K562 (cell line): ENCODE results near the gene NECTIN3. TPM values are rescaled to one million over a fixed set of nuclear protein-coding genes. Genes with fewer than 3 reads are reported as not detected.

ENCODE experiments used
- ATAC-seq: fragments of 200-7000 bp; cut with Tn5 transposase; 3 replicates; pipeline ENCODE4 v1.9.1; 2020; ENCODE audit warnings: moderate library complexity
- BruUV-seq: library from RNA; stranded (reverse); fragments of 400-500 nt; replicated peaks from 2 replicates; lab custom pipeline; 2021; lab: Mats Ljungman, UMichigan
- CTCF ChIA-PET: fragments of 300-600 bp; formaldehyde crosslinking; extraction: SDS; loops from one replicate; lab custom pipeline; 2021; ENCODE audit warnings: low intra/inter-chr PET ratio; lab: Yijun Ruan, JAX
- POLR2A ChIA-PET: fragments of 300-600, 350-650 bp; sonication (Branson Sonifier 250); formaldehyde crosslinking; extraction: SDS; loops from one replicate; lab custom pipeline; 2021; ENCODE audit warnings: antibody characterized with exemption, inconsistent platforms; lab: Yijun Ruan, JAX
- DNase-seq, 4 experiments: peaks; one replicate each; pipeline versions ENCODE4 v3.0.0 to v3.0.0-alpha.2; 2011 to 2018; ENCODE audit warnings: low spot score in 3 of 4, mixed read lengths in 3 of 4; ENCODE audit errors: extremely low read depth in 1 of 4
- FAIRE-seq: peaks from 2 replicates; lab custom pipeline; 2011; peaks lifted over from hg19 to GRCh38; lab: Jason Lieb, UNC
- H2AFZ ChIP-seq: 2 replicates; pipeline ENCODE4 v1.6.0; 2011; ENCODE audit warnings: low read depth, low read length, control low read depth, inconsistent platforms
- H3K27ac ChIP-seq: fragments of 200-600 bp; 3 replicates; pipeline ENCODE4 v1.8.0; 2011; ENCODE audit warnings: low read depth, mild to moderate bottlenecking, control low read depth, inconsistent platforms, low read length, moderate library complexity, mixed read lengths; ENCODE audit errors: extremely low read depth
- H3K27me3 ChIP-seq, 2 experiments: fragments of 300-600 bp in 1 of 2; 2 replicates in 1 of 2; 3 replicates in 1 of 2; pipeline versions ENCODE4 v1.6.0 to v1.8.0; 2011; ENCODE audit warnings: inconsistent platforms in 2 of 2, low read length in 2 of 2, mild to moderate bottlenecking in 1 of 2, mixed read lengths in 1 of 2, moderate library complexity in 1 of 2; ENCODE audit not compliant: control insufficient read depth in 2 of 2, insufficient read depth in 2 of 2
- H3K36me3 ChIP-seq: fragments of 300-600 bp; 3 replicates; pipeline ENCODE4 v1.8.0; 2011; ENCODE audit warnings: mild to moderate bottlenecking, low read length, inconsistent platforms; ENCODE audit not compliant: control insufficient read depth, insufficient read depth
- H3K4me1 ChIP-seq, 2 experiments: fragments of 200-600 bp in 1 of 2; replicated peaks in 1 of 2; 2 replicates in 1 of 2; 3 replicates in 1 of 2; pipeline versions ENCODE4 v1.5.1 to v1.8.0; 2011; ENCODE audit warnings: inconsistent platforms in 2 of 2, low read length in 2 of 2, mild to moderate bottlenecking in 1 of 2, mixed read lengths in 1 of 2, moderate library complexity in 1 of 2; ENCODE audit not compliant: control insufficient read depth in 2 of 2, insufficient read depth in 2 of 2
- H3K4me2 ChIP-seq: 2 replicates; pipeline ENCODE4 v1.6.1; 2011; ENCODE audit warnings: low read length, control low read depth, inconsistent platforms, mixed read lengths; ENCODE audit not compliant: insufficient read depth
- H3K4me3 ChIP-seq: fragments of 200-600 bp; sonication (generic), shearing (Covaris generic); 2 replicates; pipeline ENCODE4 v1.5.1; 2016; ENCODE audit warnings: control low read depth, inconsistent platforms
- H3K79me2 ChIP-seq: fragments of 200-600 bp; 3 replicates; pipeline ENCODE4 v1.8.0; 2011; ENCODE audit warnings: low read length, inconsistent platforms; ENCODE audit not compliant: control insufficient read depth, insufficient read depth
- H3K9ac ChIP-seq, 2 experiments: 2 replicates each; pipeline versions ENCODE4 v1.6.0 to v1.6.1; 2011; ENCODE audit warnings: low read depth in 2 of 2, low read length in 2 of 2, control low read depth in 1 of 2, inconsistent platforms in 1 of 2, mild to moderate bottlenecking in 1 of 2, mixed read lengths in 1 of 2; ENCODE audit not compliant: insufficient read depth in 1 of 2
- H3K9me1 ChIP-seq: one replicate; pipeline ENCODE4 v1.6.0; 2011; ENCODE audit warnings: inconsistent platforms, mild to moderate bottlenecking, low read length, moderate library complexity; ENCODE audit not compliant: control insufficient read depth, insufficient read depth
- H3K9me3 ChIP-seq: replicated peaks from 2 replicates; pipeline ENCODE4 v1.5.1; 2011; ENCODE audit warnings: low read depth, low read length, inconsistent platforms; ENCODE audit not compliant: control insufficient read depth, insufficient read depth
- H4K20me1 ChIP-seq: replicated peaks from 2 replicates; pipeline ENCODE4 v1.6.1; 2011; ENCODE audit warnings: low read length, inconsistent platforms, mixed read lengths; ENCODE audit not compliant: control insufficient read depth, insufficient read depth
- BRCA1 ChIP-seq, 2 experiments: fragments of 450-650 bp in 1 of 2; sonication (generic) in 1 of 2; formaldehyde crosslinking in 1 of 2; IDR thresholded peaks; 2 replicates each; pipeline versions ENCODE4 v1.5.0 to v1.6.1; 2017 to 2020; ENCODE audit warnings: mild to moderate bottlenecking in 1 of 2, missing genetic modification reagents in 1 of 2
- EP300 ChIP-seq: IDR thresholded peaks from 2 replicates; pipeline ENCODE4 v1.6.1; 2012; ENCODE audit warnings: low read length, improper control_type of control experiment
- GATAD2B ChIP-seq: fragments of 450-650 bp; IDR thresholded peaks from 2 replicates; pipeline ENCODE4 v1.6.1; 2017; ENCODE audit warnings: mild to moderate bottlenecking, borderline replicate concordance
- NBN ChIP-seq: fragments of 450-650 bp; IDR thresholded peaks from 2 replicates; pipeline ENCODE4 v1.6.1; 2016; ENCODE audit warnings: low read depth, mild to moderate bottlenecking
- NELFE ChIP-seq: IDR thresholded peaks from 2 replicates; pipeline ENCODE4 v1.6.1; 2011; ENCODE audit warnings: mild to moderate bottlenecking; ENCODE audit not compliant: insufficient read depth, insufficient read length
- PTTG1 ChIP-seq: fragments of 450-650 bp; IDR thresholded peaks from 2 replicates; pipeline ENCODE4 v1.6.1; 2016; ENCODE audit warnings: low read depth, mild to moderate bottlenecking, missing genetic modification characterization, missing compliant biosample characterization
- RBBP5 ChIP-seq: fragments of 200-600 bp; sonication (generic); IDR thresholded peaks from 2 replicates; pipeline ENCODE4 v1.6.1; 2012; ENCODE audit warnings: borderline replicate concordance, mild to moderate bottlenecking, low read length, control low read depth, inconsistent platforms; ENCODE audit not compliant: insufficient read depth, poor library complexity, severe bottlenecking
- SMAD4 ChIP-seq: fragments of 250-450 bp; sonication (Bioruptor Pico); conservative IDR thresholded peaks from 2 replicates; pipeline ENCODE4 v1.8.0; 2021; ENCODE audit warnings: inconsistent platforms, mild to moderate bottlenecking, moderate library complexity
- SUPT5H ChIP-seq: fragments of 450-650 bp; IDR thresholded peaks from 2 replicates; pipeline ENCODE4 v1.6.1; 2016
- TARDBP ChIP-seq: fragments of 450-650 bp; IDR thresholded peaks from 2 replicates; pipeline ENCODE4 v1.6.1; 2016
- TBP ChIP-seq: optimal IDR thresholded peaks from 2 replicates; pipeline ENCODE3; 2011; ENCODE audit warnings: low read depth, low read length, improper control_type of control experiment
- XRCC3 ChIP-seq: fragments of 450-650 bp; IDR thresholded peaks from 2 replicates; pipeline ENCODE4 v1.6.1; 2017; ENCODE audit warnings: mild to moderate bottlenecking, moderate library complexity
- ZNF282 ChIP-seq: sonication (generic); formaldehyde crosslinking; IDR thresholded peaks from 2 replicates; pipeline ENCODE4 v1.8.1; 2023; ENCODE audit warnings: missing genetic modification reagents
- ZNF311 ChIP-seq: fragments of 250-450 bp; sonication (Bioruptor Pico); IDR thresholded peaks from 2 replicates; pipeline ENCODE4 v1.4.0; 2020; ENCODE audit warnings: mild to moderate bottlenecking, moderate library complexity
- ZNF79 ChIP-seq: fragments of 250-450 bp; sonication (Bioruptor Pico); IDR thresholded peaks from 2 replicates; pipeline ENCODE4 v1.4.0; 2020; ENCODE audit warnings: low read depth, mild to moderate bottlenecking, moderate library complexity
- WGBS: fragments of 100-300 bp; shearing (Covaris generic); methylation state at CpG from one replicate; pipeline ENCODE4 v1.1.6; 2016; ENCODE audit warnings: low coverage, mixed read lengths; ENCODE audit not compliant: insufficient coverage; ENCODE audit errors: missing lambda C conversion rate; 5-methylcytosine and 5-hydroxymethylcytosine counted together
- in situ Hi-C: fragments of 300-500 bp; cut with MboI; formaldehyde crosslinking; loops from 4 replicates; pipeline ENCODE4 v1.15.0; 2018; ENCODE audit warnings: inconsistent platforms, mixed read lengths
- intact Hi-C: fragments of 100-400 bp; cut with micrococcal nuclease; formaldehyde crosslinking; loops from 2 replicates; pipeline ENCODE4 v1.14.2; 2022
- polyA plus RNA-seq, 8 experiments: library from polyadenylated mRNA; depleted of rRNA in 4 of 8; stranded (reverse) in 5 of 8; unstranded in 3 of 8; fragments of >200 nt; fragmentation: Nextera tagmentation in 2 of 8; fragmentation: Illumina TruSeq in 1 of 8; extraction: Ambion mirVana in 2 of 8; extraction: Trizol in 1 of 8; gene quantifications; 2 replicates each; pipeline versions ENCODE4 v1.2.1 to v1.2.3, GENCODE V29; 2011 to 2014; ENCODE audit warnings: inconsistent platforms in 1 of 8, missing spikeins in 1 of 8
- total RNA-seq, 7 experiments: library from RNA; depleted of rRNA in 6 of 7; stranded (reverse); fragments of >200 nt in 6 of 7; fragmentation: Illumina TruSeq in 2 of 7; extraction: Trizol in 2 of 7; gene quantifications; 2 replicates each; pipeline versions ENCODE4 v1.2.1 to v1.2.3, GENCODE V29; 2011 to 2021; ENCODE audit warnings: low replicate concordance in 1 of 7
- TF ChIP-seq, protein P1 (sequence below): fragments of 450-650 bp; IDR thresholded peaks from 2 replicates; pipeline ENCODE4 v1.6.1; 2016; ENCODE audit warnings: missing biosample characterization, missing genetic modification characterization
- TF ChIP-seq, protein P2 (sequence below), 2 experiments: fragments of 150-350 bp in 1 of 2; IDR thresholded peaks; 2 replicates each; pipeline ENCODE4 v1.6.1; 2012 to 2016; ENCODE audit warnings: low read depth in 2 of 2, low read length in 2 of 2, mild to moderate bottlenecking in 1 of 2, moderate library complexity in 1 of 2
- TF ChIP-seq, protein P3 (sequence below): fragments of 200-400 bp; formaldehyde crosslinking; IDR thresholded peaks from 2 replicates; pipeline ENCODE4 v1.6.1; 2017; ENCODE audit warnings: mild to moderate bottlenecking, low read depth, low read length, moderate library complexity

The NECTIN3 gene
- total and polyA plus RNA-seq, 9 of the 15 experiments (the other 6 are each of a cell fraction or from before 2014, with no cell fraction given), result 0.16 TPM; not detected in 8

DNA sequence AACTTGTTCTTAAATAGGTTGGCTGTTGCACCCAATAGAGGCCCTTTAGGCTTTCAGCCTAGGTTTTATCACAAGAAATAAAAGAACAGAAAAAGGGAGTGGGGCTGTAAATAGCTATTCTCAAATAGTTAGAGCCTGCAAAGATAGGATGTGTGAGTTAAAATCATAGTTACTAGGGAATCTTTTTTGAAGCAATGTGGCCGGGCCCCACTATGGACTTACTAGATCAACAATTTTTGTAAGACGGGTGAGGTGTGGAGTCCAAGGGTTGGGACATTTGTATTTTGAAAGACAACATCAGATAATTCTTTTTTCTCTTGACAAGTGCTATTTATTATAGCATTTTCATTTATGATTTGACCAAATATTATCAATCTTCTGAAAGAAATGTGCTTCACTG, 5.8 kb downstream of the NECTIN3 start:
- no peaks in the 10 kb centered on the region for H3K79me2 ChIP-seq
- no peak overlapping the region for H3K4me2 ChIP-seq
- 0% methylated on average over 2 of the region's 2 CpGs for WGBS
- TF ChIP-seq NELFE (no peak), RBBP5 (no peak), TARDBP (no peak), SMAD4 (CRISPR knock-in tag) (no peak), SUPT5H (no peak), ZNF282 (no peak), ZNF79 (CRISPR knock-in tag) (no peak), ZNF311 (CRISPR knock-in tag) (no peak), BRCA1 (IDR thresholded peaks at IDR 0.05) (no peak), BRCA1 (CRISPR knock-in tag; IDR thresholded peaks at IDR 0.05) (no peak), PTTG1 (tag) (no peak), GATAD2B (no peak), EP300 (no peak), TBP (no peak), XRCC3 (no peak), NBN (no peak)
- TF ChIP-seq, protein P1, sequence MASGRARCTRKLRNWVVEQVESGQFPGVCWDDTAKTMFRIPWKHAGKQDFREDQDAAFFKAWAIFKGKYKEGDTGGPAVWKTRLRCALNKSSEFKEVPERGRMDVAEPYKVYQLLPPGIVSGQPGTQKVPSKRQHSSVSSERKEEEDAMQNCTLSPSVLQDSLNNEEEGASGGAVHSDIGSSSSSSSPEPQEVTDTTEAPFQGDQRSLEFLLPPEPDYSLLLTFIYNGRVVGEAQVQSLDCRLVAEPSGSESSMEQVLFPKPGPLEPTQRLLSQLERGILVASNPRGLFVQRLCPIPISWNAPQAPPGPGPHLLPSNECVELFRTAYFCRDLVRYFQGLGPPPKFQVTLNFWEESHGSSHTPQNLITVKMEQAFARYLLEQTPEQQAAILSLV (tag), result no peak
- TF ChIP-seq, protein P2, sequence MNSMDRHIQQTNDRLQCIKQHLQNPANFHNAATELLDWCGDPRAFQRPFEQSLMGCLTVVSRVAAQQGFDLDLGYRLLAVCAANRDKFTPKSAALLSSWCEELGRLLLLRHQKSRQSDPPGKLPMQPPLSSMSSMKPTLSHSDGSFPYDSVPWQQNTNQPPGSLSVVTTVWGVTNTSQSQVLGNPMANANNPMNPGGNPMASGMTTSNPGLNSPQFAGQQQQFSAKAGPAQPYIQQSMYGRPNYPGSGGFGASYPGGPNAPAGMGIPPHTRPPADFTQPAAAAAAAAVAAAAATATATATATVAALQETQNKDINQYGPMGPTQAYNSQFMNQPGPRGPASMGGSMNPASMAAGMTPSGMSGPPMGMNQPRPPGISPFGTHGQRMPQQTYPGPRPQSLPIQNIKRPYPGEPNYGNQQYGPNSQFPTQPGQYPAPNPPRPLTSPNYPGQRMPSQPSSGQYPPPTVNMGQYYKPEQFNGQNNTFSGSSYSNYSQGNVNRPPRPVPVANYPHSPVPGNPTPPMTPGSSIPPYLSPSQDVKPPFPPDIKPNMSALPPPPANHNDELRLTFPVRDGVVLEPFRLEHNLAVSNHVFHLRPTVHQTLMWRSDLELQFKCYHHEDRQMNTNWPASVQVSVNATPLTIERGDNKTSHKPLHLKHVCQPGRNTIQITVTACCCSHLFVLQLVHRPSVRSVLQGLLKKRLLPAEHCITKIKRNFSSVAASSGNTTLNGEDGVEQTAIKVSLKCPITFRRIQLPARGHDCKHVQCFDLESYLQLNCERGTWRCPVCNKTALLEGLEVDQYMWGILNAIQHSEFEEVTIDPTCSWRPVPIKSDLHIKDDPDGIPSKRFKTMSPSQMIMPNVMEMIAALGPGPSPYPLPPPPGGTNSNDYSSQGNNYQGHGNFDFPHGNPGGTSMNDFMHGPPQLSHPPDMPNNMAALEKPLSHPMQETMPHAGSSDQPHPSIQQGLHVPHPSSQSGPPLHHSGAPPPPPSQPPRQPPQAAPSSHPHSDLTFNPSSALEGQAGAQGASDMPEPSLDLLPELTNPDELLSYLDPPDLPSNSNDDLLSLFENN (IDR thresholded peaks at IDR 0.05; ENCODE audit: low read depth in 2 of 2, low read length in 2 of 2), result no peak
- TF ChIP-seq, protein P3, sequence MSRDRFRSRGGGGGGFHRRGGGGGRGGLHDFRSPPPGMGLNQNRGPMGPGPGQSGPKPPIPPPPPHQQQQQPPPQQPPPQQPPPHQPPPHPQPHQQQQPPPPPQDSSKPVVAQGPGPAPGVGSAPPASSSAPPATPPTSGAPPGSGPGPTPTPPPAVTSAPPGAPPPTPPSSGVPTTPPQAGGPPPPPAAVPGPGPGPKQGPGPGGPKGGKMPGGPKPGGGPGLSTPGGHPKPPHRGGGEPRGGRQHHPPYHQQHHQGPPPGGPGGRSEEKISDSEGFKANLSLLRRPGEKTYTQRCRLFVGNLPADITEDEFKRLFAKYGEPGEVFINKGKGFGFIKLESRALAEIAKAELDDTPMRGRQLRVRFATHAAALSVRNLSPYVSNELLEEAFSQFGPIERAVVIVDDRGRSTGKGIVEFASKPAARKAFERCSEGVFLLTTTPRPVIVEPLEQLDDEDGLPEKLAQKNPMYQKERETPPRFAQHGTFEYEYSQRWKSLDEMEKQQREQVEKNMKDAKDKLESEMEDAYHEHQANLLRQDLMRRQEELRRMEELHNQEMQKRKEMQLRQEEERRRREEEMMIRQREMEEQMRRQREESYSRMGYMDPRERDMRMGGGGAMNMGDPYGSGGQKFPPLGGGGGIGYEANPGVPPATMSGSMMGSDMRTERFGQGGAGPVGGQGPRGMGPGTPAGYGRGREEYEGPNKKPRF, result no peak

More for the DNA sequence above, 5.8 kb downstream of the NECTIN3 start:
- Histone ChIP-seq H3K4me3 (no peak overlapping the region), H2AFZ (no peak overlapping the region), H3K9ac (no peak overlapping the region), H3K36me3 (no peaks in the 10 kb centered on the region), H3K4me1 (peaks cover 0 to under 1% of the 10 kb centered on the region in 2 experiments; a peak in 1 of 5 replicates), H3K9me1 (no peaks in the 10 kb centered on the region), H4K20me1 (no peaks in the 10 kb centered on the region), H3K27ac (no peak overlapping the region), H3K9me3 (no peaks in the 10 kb centered on the region), H3K27me3 (peaks cover 3 to 4% of the 10 kb centered on the region in 2 experiments; a peak in 2 of 5 replicates)
- intact Hi-C loops, result no loop called here
- no peak for FAIRE-seq
- no peak for DNase-seq
- in situ Hi-C loops, result no loop called here
- ATAC-seq, result no peak
- ChIA-PET CTCF (no interaction called here), POLR2A (no interaction called here)
- no TSS peak for BruUV-seq
